Peyer's patch (tissue), 4 donors: ENCODE measurements around the gene ARSH. TPM values are rescaled to one million over a fixed set of nuclear protein-coding genes. Genes with fewer than 3 reads are reported as not detected.

ENCODE experiments used
- DNase-seq, 3 donors: peaks; one replicate each; pipeline ENCODE4 v3.0.0-alpha.2; 2017 to 2019
- H3K27ac ChIP-seq, 4 donors: fragments of 200-600 bp; sonication (generic); one replicate each; pipeline ENCODE4 v1.5.1; 2016 to 2019
- H3K27me3 ChIP-seq, 2 donors: fragments of 200-600 bp; sonication (generic); one replicate each; pipeline ENCODE4 v1.5.1; 2019
- H3K36me3 ChIP-seq, 3 donors: fragments of 200-600 bp; sonication (generic); one replicate each; pipeline ENCODE4 v1.5.1; 2016 to 2019
- H3K4me1 ChIP-seq, 4 donors: fragments of 200-600 bp; sonication (generic); one replicate each; pipeline ENCODE4 v1.5.1; 2016 to 2019
- H3K4me3 ChIP-seq, 4 donors: fragments of 200-600 bp; sonication (generic); 1 replicate in 3 of 4; 2 replicates in 1 of 4; pipeline ENCODE4 v1.5.1; 2016 to 2019; ENCODE audit warnings: mild to moderate bottlenecking in 1 of 4
- H3K9me3 ChIP-seq, 4 donors: fragments of 200-600 bp; sonication (generic); one replicate each; pipeline ENCODE4 v1.5.1; 2016 to 2019; ENCODE audit warnings: mild to moderate bottlenecking in 1 of 4
- POLR2A ChIP-seq, 2 donors: fragments of 450-650 bp; IDR thresholded peaks; one replicate each; pipeline ENCODE4 v1.5.1; 2017; ENCODE audit warnings: antibody characterized with exemption in 2 of 2, mild to moderate bottlenecking in 2 of 2, moderate library complexity in 2 of 2
- small RNA-seq, 2 donors: library from RNA; depleted of rRNA; stranded (forward); fragments of <200 nt; gene quantifications; one replicate each; pipeline ENCODE3, GENCODE V24; 2016
- total RNA-seq, 4 donors: library from RNA; depleted of rRNA; stranded (reverse); fragments of >200 nt; gene quantifications; one replicate each; pipeline ENCODE4 v1.1.0, GENCODE V29; 2016
- TF ChIP-seq, protein P1 (sequence below), 6 experiments: fragments of 450-650 bp in 4 of 6; fragments of 200-600 bp in 2 of 6; sonication (generic) in 1 of 6; IDR thresholded peaks; one replicate each; pipeline ENCODE4 v1.5.1; 2017 to 2019; ENCODE audit warnings: antibody characterized with exemption in 6 of 6, mild to moderate bottlenecking in 3 of 6, moderate library complexity in 1 of 6

ARSH gene
- total RNA-seq, 4 donors from 2014 or later: not detected

DNA sequence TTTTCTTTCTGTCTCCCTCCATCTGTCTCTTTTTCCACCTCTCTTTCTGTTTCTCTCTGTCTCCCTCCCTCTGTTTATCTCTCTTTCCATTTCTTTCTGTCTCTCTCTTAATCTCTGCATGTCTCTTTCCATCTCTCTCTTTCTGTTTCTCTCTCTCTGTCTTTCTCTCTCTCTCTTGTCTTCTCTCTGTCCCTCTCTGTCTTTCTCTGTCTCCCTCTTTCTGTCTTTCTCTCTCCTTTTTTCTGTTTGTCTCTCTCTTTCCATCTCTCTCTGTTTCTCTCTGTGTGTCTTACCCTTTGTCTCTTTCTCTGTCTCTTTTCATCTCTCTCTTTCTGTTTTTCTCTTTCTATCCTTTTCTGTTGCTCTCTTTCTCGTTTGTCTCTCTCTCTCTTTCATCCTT, 69.6 kb downstream of the ARSH start:
- no peak for DNase-seq
- H3K4me1 ChIP-seq: no peaks in the 10 kb centered on the region
- TF ChIP-seq, protein P1, sequence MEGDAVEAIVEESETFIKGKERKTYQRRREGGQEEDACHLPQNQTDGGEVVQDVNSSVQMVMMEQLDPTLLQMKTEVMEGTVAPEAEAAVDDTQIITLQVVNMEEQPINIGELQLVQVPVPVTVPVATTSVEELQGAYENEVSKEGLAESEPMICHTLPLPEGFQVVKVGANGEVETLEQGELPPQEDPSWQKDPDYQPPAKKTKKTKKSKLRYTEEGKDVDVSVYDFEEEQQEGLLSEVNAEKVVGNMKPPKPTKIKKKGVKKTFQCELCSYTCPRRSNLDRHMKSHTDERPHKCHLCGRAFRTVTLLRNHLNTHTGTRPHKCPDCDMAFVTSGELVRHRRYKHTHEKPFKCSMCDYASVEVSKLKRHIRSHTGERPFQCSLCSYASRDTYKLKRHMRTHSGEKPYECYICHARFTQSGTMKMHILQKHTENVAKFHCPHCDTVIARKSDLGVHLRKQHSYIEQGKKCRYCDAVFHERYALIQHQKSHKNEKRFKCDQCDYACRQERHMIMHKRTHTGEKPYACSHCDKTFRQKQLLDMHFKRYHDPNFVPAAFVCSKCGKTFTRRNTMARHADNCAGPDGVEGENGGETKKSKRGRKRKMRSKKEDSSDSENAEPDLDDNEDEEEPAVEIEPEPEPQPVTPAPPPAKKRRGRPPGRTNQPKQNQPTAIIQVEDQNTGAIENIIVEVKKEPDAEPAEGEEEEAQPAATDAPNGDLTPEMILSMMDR (IDR thresholded peaks at IDR 0.05): no peak
- TF ChIP-seq POLR2A (IDR thresholded peaks at IDR 0.05): no peak
- H3K4me3 ChIP-seq: no peak overlapping the region
- H3K27ac ChIP-seq: no peak overlapping the region
- no peaks in the 10 kb centered on the region for H3K9me3 ChIP-seq
- H3K27me3 ChIP-seq: no peaks in the 10 kb centered on the region
- no peaks in the 10 kb centered on the region for H3K36me3 ChIP-seq

DNA sequence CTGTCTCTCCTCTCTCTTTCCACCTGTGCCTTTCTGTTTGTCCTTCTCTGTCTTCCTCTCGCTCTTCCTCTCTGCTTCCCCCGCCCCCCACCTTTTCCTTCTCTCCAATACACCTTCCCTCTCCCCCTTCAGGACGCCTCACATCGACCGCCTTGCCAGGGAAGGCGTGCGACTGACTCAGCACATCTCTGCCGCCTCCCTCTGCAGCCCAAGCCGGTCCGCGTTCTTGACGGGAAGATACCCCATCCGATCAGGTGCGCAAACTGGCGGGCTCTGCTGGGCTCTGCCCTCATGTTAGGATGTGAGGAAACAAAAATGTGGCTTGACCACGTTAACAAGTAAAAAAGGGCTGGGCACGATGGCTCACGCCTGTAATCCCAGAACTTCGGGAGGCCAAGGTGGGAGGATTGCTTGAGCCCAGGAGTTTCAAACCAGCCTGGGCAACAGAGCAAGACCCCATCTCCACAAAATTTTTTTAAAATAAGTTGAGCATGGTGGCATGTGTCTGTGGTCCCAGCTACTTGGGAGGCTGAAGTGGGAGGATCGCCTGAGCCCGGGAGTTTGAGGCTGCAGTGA, 70.2 kb downstream of the ARSH start:
- no peaks in the 10 kb centered on the region for H3K4me1 ChIP-seq
- H3K27ac ChIP-seq: no peak overlapping the region
- H3K9me3 ChIP-seq: no peaks in the 10 kb centered on the region
- no peak for DNase-seq
- H3K36me3 ChIP-seq: no peaks in the 10 kb centered on the region
- TF ChIP-seq, protein P1 (IDR thresholded peaks at IDR 0.05): no peak
- TF ChIP-seq POLR2A (IDR thresholded peaks at IDR 0.05): no peak
- no peak overlapping the region for H3K4me3 ChIP-seq
- H3K27me3 ChIP-seq: no peaks in the 10 kb centered on the region

Small RNA genes lying within 50 kb of the gene (small RNA-seq; reads per million reads assigned to genes)
- 0 reads per million in 2 donors for gene RN7SL578P

Other genes with a start within 250 kb of the ARSH start
- 1 to 10 TPM in 3 of 4 donors, under 1 TPM in 1; 0.70 to 3.9 (median 2.8) TPM for gene GYG2, start 177.6 kb upstream of the ARSH start, total RNA-seq
- 10 to 100 TPM; 11.6 to 87.4 (median 60.0) TPM for gene ARSD, start 77.2 kb upstream of the ARSH start, total RNA-seq
- gene ARSF, start 34.9 kb downstream of the ARSH start, total RNA-seq: not detected